AML-193 (cell line): ENCODE results near the gene KIR3DL3.
"Not testable (repeated sequence)": the region's sequence is repeated elsewhere in the genome, so short reads cannot be mapped to it uniquely, and the experiment has no call there.

ENCODE experiments used
- DNase-seq, 2 experiments: peaks; one replicate each; lab custom pipeline; 2025; lab: John Stamatoyannopoulos, UW

Gene KIR3DL3

GRCh38 chr19:54782916-54783315, 58.7 kb downstream of the KIR3DL3 start:
- DNase-seq = not testable (repeated sequence)
